Activated CD4-positive, alpha-beta T cell treated with anti-CD3 and anti-CD28 coated beads, Interleukin-2, Interleukin-6, amounts not matched to agents 100 ng/mL and 50 ng/mL, durations not matched to agents 16 hours and 8 hours (primary cell): ENCODE data around the gene PLXND1.
"Not testable (repeated sequence)": the region's sequence is repeated elsewhere in the genome, so short reads cannot be mapped to it uniquely, and the experiment has no call there.

Experiments
- DNase-seq: peaks from one replicate; pipeline ENCODE4 v3.0.0-alpha.2; 2020

PLXND1 gene

GRCh38 chr3:129612534-129613366 is 6.3 kb upstream of the PLXND1 start:
- no peak for DNase-seq

DNA sequence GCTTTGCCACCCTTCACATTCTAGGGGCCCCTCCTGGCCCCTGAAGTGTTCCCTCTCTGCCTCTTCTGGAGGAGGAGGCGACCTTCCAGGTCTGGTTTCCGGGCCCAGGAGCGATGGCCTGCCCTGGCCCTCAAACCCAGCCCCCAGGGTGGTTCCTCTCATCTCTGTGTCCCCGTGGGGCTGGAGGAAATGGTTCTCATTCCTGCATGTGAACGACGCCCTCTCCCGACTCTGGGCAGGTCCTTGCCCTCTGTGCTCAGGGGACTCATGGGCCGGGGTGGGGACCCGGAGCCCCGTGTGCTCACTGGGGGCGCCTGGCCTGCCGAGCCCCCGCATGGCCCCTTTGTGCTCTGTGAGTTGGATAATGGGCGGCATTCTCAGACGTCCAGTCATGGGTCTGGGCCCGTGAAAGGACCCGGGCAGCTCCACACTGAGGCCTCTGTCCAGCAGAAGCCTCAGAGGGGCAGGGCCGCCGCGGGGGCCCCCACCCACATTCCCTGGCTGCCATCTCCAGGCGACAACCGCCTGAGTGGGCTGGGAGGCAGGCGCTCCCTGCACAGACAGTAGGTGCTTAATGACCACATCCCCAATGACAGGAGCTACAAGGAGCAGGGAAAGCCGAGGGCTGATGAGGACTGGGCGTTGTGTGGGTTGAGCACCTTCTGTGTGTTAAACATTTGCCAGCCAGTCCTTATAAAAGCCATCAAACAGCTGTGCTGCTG is 5.5 kb upstream of the PLXND1 start:
- DNase-seq: no peak

DNA sequence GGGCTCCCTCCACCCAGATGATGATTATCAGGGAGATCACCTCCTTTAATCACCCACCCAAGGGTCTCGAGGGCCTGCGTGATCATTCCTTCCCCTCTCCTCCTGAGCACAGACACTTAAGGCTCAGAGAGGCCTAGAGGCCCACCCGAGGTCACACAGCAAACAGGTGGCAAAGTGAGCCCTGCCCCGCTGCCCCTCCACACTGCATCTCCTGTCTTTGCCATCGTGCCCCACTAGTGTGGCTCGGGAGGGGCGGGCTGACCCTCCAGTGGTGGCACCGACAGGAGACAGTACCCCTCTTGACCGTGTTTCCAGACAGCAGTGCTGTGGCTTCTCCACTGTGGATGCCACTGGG is 4.9 kb upstream of the PLXND1 start:
- DNase-seq: no peak

DNA sequence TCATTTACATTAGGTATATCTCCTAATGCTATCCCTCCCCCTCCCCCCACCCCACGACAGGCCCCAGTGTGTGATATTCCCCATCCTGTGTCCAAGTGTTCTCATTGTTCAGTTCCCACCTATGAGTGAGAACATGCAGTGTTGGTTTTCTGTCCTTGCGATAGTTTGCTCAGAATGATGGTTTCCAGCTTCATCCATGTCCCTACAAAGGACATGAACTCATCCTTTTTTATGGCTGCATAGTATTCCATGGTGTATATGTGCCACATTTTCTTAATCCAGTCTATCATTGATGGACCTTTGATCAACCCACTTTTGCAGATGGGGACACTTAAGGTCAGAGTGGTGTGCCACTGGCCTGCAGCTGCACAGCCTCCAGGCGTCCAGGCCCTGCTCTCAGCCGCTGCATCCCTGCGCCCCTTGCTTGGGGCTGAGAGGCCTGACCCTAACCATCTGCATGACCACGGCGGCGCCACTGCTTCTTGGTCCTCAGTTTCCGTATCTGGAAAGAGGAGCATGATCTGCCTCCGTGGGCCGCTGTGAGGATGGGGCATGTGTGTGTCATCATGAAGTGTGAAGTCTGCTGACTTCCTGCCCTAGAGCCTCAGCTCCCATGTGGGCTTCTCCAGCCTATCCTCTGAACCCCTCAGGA is 4.4 kb upstream of the PLXND1 start:
- DNase-seq: not testable (repeated sequence)

GRCh38 chr3:129610276-129610675 is 3.8 kb upstream of the PLXND1 start:
- DNase-seq: no peak

GRCh38 chr3:129609591-129610182 is 3.2 kb upstream of the PLXND1 start:
- no peak for DNase-seq

- no peak for DNase-seq
Measured at GRCh38 chr3:129608936-129609590, 2.6 kb upstream of the PLXND1 start.

GRCh38 chr3:129608087-129608935 is 1.8 kb upstream of the PLXND1 start:
- peak; percentile 18 for DNase-seq

DNA sequence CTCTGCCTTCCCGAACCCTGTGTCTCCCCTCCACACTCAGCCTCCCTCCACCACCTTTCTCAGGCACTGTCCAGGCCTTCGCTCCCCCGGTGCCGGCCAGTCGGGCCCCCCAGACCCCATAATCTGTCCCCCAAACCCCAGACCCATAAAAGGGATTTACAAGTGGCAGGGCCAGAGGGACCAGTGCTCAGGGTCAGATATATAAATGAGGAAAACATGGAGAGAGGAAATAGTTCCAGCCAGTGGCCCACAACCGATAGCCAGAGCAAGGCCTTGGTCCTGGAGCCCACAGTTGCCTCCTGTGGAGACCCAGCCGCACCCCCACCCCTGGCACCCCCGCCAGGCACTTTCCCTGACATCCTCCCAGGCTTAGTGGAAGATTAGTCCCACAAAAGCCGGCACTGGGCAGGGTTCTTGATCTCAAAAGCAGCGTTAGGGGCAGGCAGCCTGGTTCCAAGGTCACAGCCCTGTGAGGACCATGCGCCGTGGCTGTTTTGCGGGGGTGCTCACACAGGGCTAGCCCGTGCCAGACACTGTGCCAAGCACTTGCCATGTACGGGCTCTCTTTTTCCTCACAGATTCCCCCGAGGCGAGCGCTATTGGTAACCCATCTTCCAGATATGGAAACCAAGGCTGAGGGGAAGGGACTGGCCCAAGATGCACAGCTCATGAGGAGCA is 1.1 kb upstream of the PLXND1 start:
- DNase-seq: no peak

DNA sequence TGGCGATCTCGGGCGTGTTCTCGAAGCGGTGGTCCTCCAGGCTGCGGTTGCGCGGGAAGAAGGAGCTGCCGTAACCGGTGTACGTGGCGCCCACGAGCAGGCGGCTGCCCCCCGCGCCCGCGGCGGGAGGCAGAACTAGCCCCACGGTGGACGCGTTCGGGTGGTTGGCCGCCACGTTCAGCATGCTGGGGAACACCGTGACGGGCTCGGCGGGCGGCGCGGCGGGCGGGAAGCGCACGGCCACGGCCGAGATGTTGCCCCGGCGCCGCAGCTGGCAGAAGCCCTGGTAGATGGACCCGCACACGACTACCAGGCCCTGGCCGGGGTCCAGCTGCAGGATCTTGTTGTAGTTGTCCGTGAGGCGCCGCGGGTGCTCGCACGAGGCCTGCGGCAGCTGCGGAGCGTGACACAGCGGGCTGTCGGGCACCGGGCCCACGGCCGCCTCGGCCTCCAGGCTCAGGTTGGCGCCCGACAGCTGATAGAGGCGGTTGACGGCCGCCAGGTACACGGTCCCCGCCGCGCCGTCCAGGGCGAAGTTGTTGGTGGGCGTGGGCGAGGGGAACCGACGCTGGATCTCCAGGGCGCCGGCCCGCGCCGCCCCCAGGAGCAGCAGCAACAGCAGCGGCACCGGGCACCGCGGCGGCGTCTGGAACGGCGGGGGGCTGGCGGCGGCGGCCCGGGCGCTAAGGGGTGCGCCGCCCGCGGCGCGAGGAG is 397 bp downstream of the PLXND1 start:
- DNase-seq: no peak

GRCh38 chr3:129605203-129605921 is 1.1 kb downstream of the PLXND1 start:
- peak; percentile 25 for DNase-seq

- no peak for DNase-seq
Measured at GRCh38 chr3:129604767-129605166, 1.7 kb downstream of the PLXND1 start.

GRCh38 chr3:129603991-129604749 is 2.3 kb downstream of the PLXND1 start:
- no peak for DNase-seq

- no peak for DNase-seq
Measured at GRCh38 chr3:129603561-129603942, 2.9 kb downstream of the PLXND1 start.

DNA sequence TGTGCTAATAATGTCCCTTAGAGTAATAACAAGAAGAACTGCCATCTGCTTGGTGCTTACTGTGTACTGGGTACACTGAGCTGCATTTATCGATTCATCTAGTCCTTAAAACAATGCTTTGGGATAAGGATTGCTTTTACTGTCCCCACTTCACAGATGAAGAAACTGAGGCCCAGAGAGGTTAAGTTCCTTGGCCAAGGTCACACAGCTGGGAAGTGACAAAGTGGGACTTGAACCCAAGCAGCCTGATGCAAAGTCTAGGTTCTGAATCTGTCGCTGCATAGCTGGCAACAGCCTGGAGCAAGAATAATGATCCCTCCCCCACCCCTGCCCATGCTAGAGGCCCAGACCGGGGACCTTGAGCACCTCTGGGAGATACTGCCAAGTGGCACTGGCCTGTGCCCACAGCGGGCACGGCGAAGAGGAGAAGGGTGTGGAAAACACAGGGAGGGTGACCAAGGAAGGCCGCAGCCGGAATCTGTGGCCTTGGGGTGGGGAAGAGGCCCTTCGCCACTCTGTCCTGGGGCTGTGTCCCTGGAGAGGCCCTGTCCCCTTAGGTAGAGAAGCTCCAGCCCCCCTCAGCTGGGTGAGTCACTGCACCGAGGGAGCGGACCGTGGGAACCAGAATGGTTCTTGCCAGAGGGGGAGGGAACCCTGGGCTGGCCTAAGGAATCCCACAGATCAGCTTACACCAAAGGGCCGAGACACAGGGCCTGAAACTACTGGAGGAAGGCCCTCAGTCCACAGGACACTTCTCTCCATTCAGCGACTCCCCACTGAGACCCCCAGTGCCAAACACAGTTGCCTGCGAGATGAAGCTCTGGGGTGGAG is 3.5 kb downstream of the PLXND1 start:
- DNase-seq: no peak

- no peak for DNase-seq
Measured at GRCh38 chr3:129602309-129602708, 4.2 kb downstream of the PLXND1 start.

- DNase-seq: no peak
Measured at GRCh38 chr3:129601713-129602112, 4.8 kb downstream of the PLXND1 start.

DNA sequence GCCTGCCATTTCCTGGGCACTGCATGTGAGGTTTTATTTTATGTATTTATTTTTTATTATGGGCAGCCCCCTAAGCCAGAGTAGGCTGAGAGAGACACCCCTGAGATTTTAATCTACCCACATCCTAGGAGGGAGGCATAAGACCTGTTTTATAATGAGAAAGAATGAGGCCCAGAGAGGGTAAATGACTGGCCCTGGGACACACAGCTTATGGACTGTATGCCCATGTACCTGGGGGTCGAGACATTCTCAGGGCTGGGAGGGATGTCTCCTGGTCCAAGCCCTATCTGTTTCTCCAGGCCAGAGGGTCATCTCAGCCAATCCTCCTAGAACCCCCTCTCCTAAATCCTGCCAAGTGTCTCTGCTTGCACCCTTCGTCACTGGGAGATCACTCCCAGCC is 6.1 kb downstream of the PLXND1 start:
- DNase-seq: no peak
